GM12891 (cell line): ENCODE results near the gene EMC6.

ENCODE experiments used
- POLR2A ChIP-seq: IDR thresholded peaks from 2 replicates; pipeline ENCODE4 v1.6.1; 2011; ENCODE audit warnings: low read depth, low read length, control low read depth
- POLR2AphosphoS5 ChIP-seq: IDR thresholded peaks from 2 replicates; pipeline ENCODE4 v1.6.1; 2011; ENCODE audit warnings: low read depth, low read length, control low read depth
- POU2F2 ChIP-seq: IDR thresholded peaks from 2 replicates; pipeline ENCODE4 v1.6.1; 2011; ENCODE audit warnings: low read depth, mild to moderate bottlenecking, control low read depth, low read length, moderate library complexity
- SPI1 ChIP-seq: IDR thresholded peaks from 2 replicates; pipeline ENCODE4 v1.6.1; 2011; ENCODE audit warnings: low read depth, low read length, control low read depth
- TAF1 ChIP-seq: IDR thresholded peaks from 2 replicates; pipeline ENCODE4 v1.6.1; 2011; ENCODE audit warnings: low read depth, low read length, control low read depth

DNA sequence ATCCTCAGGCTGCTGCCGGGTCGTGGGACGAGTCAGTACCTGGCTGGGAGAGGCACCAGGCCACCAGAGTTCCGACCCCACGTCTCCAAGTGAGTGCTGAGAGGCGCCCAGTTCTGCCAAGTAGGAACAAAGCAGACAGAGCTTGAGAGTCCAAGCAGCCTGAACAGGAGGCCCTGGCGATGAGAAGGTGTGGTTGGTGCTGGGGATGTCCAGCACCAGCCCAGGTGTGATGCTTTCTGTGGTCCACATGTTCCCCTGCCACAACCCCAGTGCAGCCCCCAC is 11.1 kb upstream of the EMC6 start:
- no peak for TF ChIP-seq POLR2A
- no peak for TF ChIP-seq POLR2AphosphoS5
- TF ChIP-seq SPI1 = no peak
- no peak for TF ChIP-seq TAF1
- TF ChIP-seq POU2F2 = no peak
